PC-9 (cell line): ENCODE results near the gene KCTD13. TPM values are rescaled to one million over a fixed set of nuclear protein-coding genes. Genes with fewer than 3 reads are reported as not detected.
A peak's percentile ranks its signal among the peaks of the same experiment; 100 is the strongest.

Experiments used
- BruUV-seq: library from RNA; stranded (reverse); fragments of 400-500 nt; replicated peaks from 2 replicates; lab custom pipeline; 2021; lab: Mats Ljungman, UMichigan
- CTCF ChIA-PET: fragments of 300-600 bp; sonication (Branson Sonifier 250); formaldehyde crosslinking; loops from one replicate; lab custom pipeline; 2022; ENCODE audit warnings: antibody characterized with exemption; lab: Charles Lee
- POLR2A ChIA-PET: fragments of 300-600 bp; sonication (Branson Sonifier 250); formaldehyde crosslinking; loops from one replicate; lab custom pipeline; 2022; ENCODE audit warnings: antibody characterized with exemption; ENCODE audit not compliant: unreplicated experiment; lab: Charles Lee
- DNase-seq, 2 experiments: peaks; one replicate each; pipeline versions ENCODE4 v3.0.0 to v3.0.0-alpha.2; 2015 to 2022; ENCODE audit warnings: mixed read lengths in 1 of 2
- H2AFZ ChIP-seq: fragments of 200-600 bp; sonication (generic); 2 replicates; pipeline ENCODE4 v1.8.1; 2017; ENCODE audit warnings: antibody characterized with exemption
- H3F3A ChIP-seq: fragments of 200-600 bp; sonication (generic); 2 replicates; pipeline ENCODE4 v1.8.1; 2017; ENCODE audit warnings: antibody characterized with exemption, mild to moderate bottlenecking, low read depth; ENCODE audit not compliant: insufficient read depth
- H3K27ac ChIP-seq: fragments of 200-600 bp; sonication (generic); 2 replicates; pipeline ENCODE4 v1.6.1; 2016; ENCODE audit warnings: mixed run types
- H3K27me3 ChIP-seq: fragments of 200-600 bp; sonication (generic); 2 replicates; pipeline ENCODE4 v1.6.1; 2016; ENCODE audit warnings: low read depth, mixed run types; ENCODE audit not compliant: insufficient read depth
- H3K36me3 ChIP-seq: fragments of 200-600 bp; sonication (generic); 2 replicates; pipeline ENCODE4 v1.6.1; 2016; ENCODE audit warnings: low read depth, mixed run types
- H3K4me1 ChIP-seq: fragments of 200-600 bp; sonication (generic); replicated peaks from 2 replicates; pipeline ENCODE4 v1.6.1; 2016; ENCODE audit warnings: mixed run types; ENCODE audit not compliant: insufficient read depth
- H3K4me2 ChIP-seq: fragments of 200-600 bp; sonication (generic); 2 replicates; pipeline ENCODE4 v1.6.1; 2017; ENCODE audit warnings: mixed run types
- H3K4me3 ChIP-seq: fragments of 200-600 bp; sonication (generic); 2 replicates; pipeline ENCODE4 v1.6.1; 2016; ENCODE audit warnings: mixed run types
- H3K79me2 ChIP-seq: fragments of 200-600 bp; sonication (generic); 2 replicates; pipeline ENCODE4 v1.6.1; 2017; ENCODE audit warnings: low read depth, mixed run types
- H3K9me2 ChIP-seq: fragments of 200-600 bp; sonication (generic); 2 replicates; pipeline ENCODE4 v1.8.1; 2017; ENCODE audit warnings: mild to moderate bottlenecking; ENCODE audit not compliant: insufficient read depth
- H3K9me3 ChIP-seq: fragments of 200-600 bp; sonication (generic); 2 replicates; pipeline ENCODE4 v1.8.1; 2016; ENCODE audit warnings: low read depth; ENCODE audit not compliant: insufficient read depth
- H4K20me1 ChIP-seq: fragments of 200-600 bp; sonication (generic); 2 replicates; pipeline ENCODE4 v1.8.1; 2017; ENCODE audit not compliant: insufficient read depth
- CTCF ChIP-seq: fragments of 200-600 bp; sonication (generic); conservative IDR thresholded peaks from 2 replicates; pipeline ENCODE4 v1.6.1; 2017; ENCODE audit warnings: mixed run types, antibody characterized with exemption, mild to moderate bottlenecking, moderate library complexity
- EZH2 ChIP-seq: fragments of 200-600 bp; sonication (generic); IDR thresholded peaks from 2 replicates; pipeline ENCODE4 v1.8.0; 2017; ENCODE audit warnings: antibody characterized with exemption, low read depth
- intact Hi-C: fragments of 100-400 bp; cut with micrococcal nuclease; formaldehyde crosslinking; loops from one replicate; pipeline ENCODE4 v1.10.0; 2022; ENCODE audit not compliant: unreplicated experiment
- total RNA-seq: library from RNA; stranded (reverse); gene quantifications from 2 replicates; pipeline ENCODE4 v1.2.3, GENCODE V29; 2021

The KCTD13 gene
- total RNA-seq, 1 experiment from 2014 or later = 52.7 TPM

GRCh38 chr16:29950806-29951461 lies 24.9 kb upstream of the KCTD13 start:
- no peak overlapping the region for H3K4me3 ChIP-seq
- BruUV-seq = no TSS peak
- no peak overlapping the region for H3K4me2 ChIP-seq
- H3K27ac ChIP-seq = no peak overlapping the region
- no peak for DNase-seq
- no peaks in the 10 kb centered on the region for H3K4me1 ChIP-seq
- CTCF ChIA-PET = interaction anchor here (0.5 kb wide), 1 partner anchor 11 kb away, joined by 3 read pairs; the partner anchor contains the start of gene TMEM219
- H3K9me3 ChIP-seq = no peaks in the 10 kb centered on the region
- no peak for TF ChIP-seq EZH2
- TF ChIP-seq CTCF = no peak
- H3K36me3 ChIP-seq = no peaks in the 10 kb centered on the region
- H3K9me2 ChIP-seq = no peaks in the 10 kb centered on the region
- H3K27me3 ChIP-seq = no peaks in the 10 kb centered on the region
- H4K20me1 ChIP-seq = no peaks in the 10 kb centered on the region
- no peaks in the 10 kb centered on the region for H3K79me2 ChIP-seq
- H3F3A ChIP-seq = no peaks in the 10 kb centered on the region; the same call in 1 of the 2 replicates
- POLR2A ChIA-PET = interaction anchor here (0.6 kb wide), 1 partner anchor 33 kb away, joined by 3 read pairs; no protein-coding TSS in a partner anchor
- H2AFZ ChIP-seq = no peak overlapping the region
- intact Hi-C loops = no loop called here

GRCh38 chr16:29947897-29948296 lies 21.9 kb upstream of the KCTD13 start:
- H4K20me1 ChIP-seq = no peaks in the 10 kb centered on the region
- H3K27me3 ChIP-seq = no peaks in the 10 kb centered on the region
- no peaks in the 10 kb centered on the region for H3K36me3 ChIP-seq
- BruUV-seq = no TSS peak
- no peak overlapping the region for H2AFZ ChIP-seq
- no peak for DNase-seq
- intact Hi-C loops = no loop called here
- peaks cover 22% of the 10 kb centered on the region for H3K4me1 ChIP-seq
- H3K4me2 ChIP-seq = no peak overlapping the region
- ChIA-PET POLR2A (interaction anchor here (0.6 kb wide), 1 partner anchor 168 kb away, joined by 3 read pairs; no protein-coding TSS in a partner anchor), CTCF (interaction anchor here (0.6 kb wide), 1 partner anchor 111 kb away, joined by 3 read pairs; no protein-coding TSS in a partner anchor)
- no peaks in the 10 kb centered on the region for H3K79me2 ChIP-seq
- no peak overlapping the region for H3K27ac ChIP-seq
- no peak overlapping the region for H3K4me3 ChIP-seq
- TF ChIP-seq EZH2 (no peak), CTCF (no peak)
- no peaks in the 10 kb centered on the region for H3K9me2 ChIP-seq
- peaks cover 24% of the 10 kb centered on the region for H3F3A ChIP-seq
- H3K9me3 ChIP-seq = no peaks in the 10 kb centered on the region

GRCh38 chr16:29943846-29944799 lies 18.1 kb upstream of the KCTD13 start:
- H3F3A ChIP-seq = peaks cover 32% of the 10 kb centered on the region
- H2AFZ ChIP-seq = peak overlapping the region; percentile 78
- H4K20me1 ChIP-seq = no peaks in the 10 kb centered on the region
- peaks cover 26% of the 10 kb centered on the region for H3K4me1 ChIP-seq
- intact Hi-C loops = loop anchor here (1.0 kb wide), 3 partner anchors 18 to 29 kb away; partner anchors contain the start of genes KCTD13, TAOK2 and TMEM219
- H3K27me3 ChIP-seq = no peaks in the 10 kb centered on the region
- BruUV-seq = no TSS peak
- ChIA-PET POLR2A (interaction anchor here (0.5 to 1.6 kb wide), 12 partner anchors 16 to 1080 kb away, joined by 3 to 16 read pairs (median 4); partner anchors contain the start of genes KIF22, TAOK2 and TMEM219), CTCF (interaction anchor here (0.5 to 1.5 kb wide), 6 partner anchors 18 to 952 kb away, joined by 4 to 16 read pairs (median 8); partner anchors contain the start of genes KCTD13 and TMEM219)
- no peaks in the 10 kb centered on the region for H3K36me3 ChIP-seq
- peak overlapping the region; percentile 94 for H3K27ac ChIP-seq
- H3K4me2 ChIP-seq = peak overlapping the region; percentile 80
- no peaks in the 10 kb centered on the region for H3K9me2 ChIP-seq
- no peaks in the 10 kb centered on the region for H3K79me2 ChIP-seq
- DNase-seq = peak; percentile 92 to 99
- peak overlapping the region; percentile 47; the same call in 1 of the 2 replicates for H3K4me3 ChIP-seq
- TF ChIP-seq EZH2 (no peak), CTCF (peak; percentile 69)
- H3K9me3 ChIP-seq = no peaks in the 10 kb centered on the region
